Stimulated activated CD4-positive, alpha-beta T cell treated with anti-CD3 and anti-CD28 coated beads, Interleukin-1b, Interleukin-23, amount 100 ng/mL, for 4 hours (primary cell): Measurements from ENCODE around the gene PIBF1.
"Not testable (repeated sequence)": the region's sequence is repeated elsewhere in the genome, so short reads cannot be mapped to it uniquely, and the experiment has no call there.

Experiments used
- DNase-seq, 2 donors: peaks; one replicate each; pipeline ENCODE4 v3.0.0-alpha.2; 2020; ENCODE audit warnings: low read depth in 2 of 2

The PIBF1 gene

DNA sequence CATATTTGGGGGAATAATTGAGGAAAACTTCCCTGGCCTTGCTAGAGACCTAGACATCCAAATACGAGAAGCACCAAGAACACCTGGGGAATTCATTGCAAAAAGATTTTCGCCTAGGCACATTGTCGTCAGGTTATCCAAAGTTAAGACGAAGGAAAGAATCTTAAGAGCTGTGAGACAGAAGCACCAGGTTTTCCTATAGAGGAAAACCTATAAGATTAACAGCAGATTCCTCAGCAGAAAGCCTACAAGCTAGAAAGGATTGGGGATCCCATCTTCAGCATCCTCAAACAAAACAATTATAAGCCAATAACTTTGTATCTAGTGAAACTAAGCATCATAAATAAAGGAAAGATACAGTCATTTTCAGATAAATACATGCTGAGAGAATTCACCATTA, 114.9 kb downstream of the PIBF1 start:
- no peak for DNase-seq

- not testable (repeated sequence) for DNase-seq
Measured at GRCh38 chr13:72901546-72901945, 119.6 kb downstream of the PIBF1 start.

DNA sequence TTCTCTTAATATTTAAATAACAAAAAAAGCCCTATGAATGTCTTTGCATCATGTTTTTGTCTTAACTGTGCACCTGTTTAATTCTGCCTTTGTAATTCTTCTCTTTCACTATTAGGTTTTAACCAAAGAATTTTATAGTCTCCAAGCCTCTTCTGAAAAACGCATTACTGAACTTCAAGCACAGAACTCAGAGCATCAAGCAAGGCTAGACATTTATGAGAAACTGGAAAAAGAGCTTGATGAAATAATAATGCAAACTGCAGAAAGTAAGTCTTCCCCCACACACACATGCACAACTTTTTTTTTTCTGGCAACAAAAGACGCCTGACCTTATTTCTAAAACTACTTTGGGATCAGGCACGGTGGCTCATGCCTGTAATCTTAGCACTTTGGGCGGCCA, 126.5 kb downstream of the PIBF1 start:
- DNase-seq: no peak

DNA sequence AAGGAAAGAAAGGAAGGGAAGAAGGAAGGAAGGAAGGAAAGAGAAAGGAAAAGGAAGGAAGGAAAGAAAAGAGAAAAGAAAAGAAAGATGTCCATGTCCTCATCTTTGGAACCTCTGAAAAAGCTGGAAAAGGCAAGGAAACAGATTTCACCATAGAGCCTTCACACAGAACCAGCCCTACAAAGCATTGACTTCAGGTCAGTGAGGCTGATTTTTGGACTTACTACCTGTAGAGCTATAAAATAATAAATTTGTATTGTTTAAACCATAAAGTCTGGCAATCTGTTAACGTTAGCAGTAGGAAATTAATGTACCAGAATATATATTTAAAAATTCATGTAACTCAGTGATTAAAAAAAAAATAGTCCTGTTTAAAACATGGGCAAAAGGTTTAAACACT, 130.0 kb downstream of the PIBF1 start:
- no peak for DNase-seq

- no peak for DNase-seq
Measured at GRCh38 chr13:72920097-72920496, 138.2 kb downstream of the PIBF1 start.

DNA sequence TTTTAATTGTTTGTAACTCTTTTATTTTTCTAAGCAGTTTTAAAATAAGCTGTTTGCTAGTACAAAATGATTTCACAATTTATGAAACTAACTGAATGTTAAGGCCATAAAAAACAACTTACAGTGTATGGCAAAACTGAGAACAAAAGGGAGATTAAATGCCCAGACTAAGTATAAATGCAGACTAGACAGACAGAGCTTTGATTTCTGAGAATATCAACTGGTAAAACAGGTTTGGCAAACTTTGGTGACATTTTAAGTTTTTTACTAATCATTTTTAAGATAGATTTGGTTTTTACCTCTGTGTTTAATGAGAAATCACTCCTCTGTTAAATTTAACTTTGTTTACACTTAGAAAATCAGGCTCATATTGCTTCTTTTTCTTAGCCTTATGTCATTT, 149.4 kb downstream of the PIBF1 start:
- DNase-seq: no peak

DNA sequence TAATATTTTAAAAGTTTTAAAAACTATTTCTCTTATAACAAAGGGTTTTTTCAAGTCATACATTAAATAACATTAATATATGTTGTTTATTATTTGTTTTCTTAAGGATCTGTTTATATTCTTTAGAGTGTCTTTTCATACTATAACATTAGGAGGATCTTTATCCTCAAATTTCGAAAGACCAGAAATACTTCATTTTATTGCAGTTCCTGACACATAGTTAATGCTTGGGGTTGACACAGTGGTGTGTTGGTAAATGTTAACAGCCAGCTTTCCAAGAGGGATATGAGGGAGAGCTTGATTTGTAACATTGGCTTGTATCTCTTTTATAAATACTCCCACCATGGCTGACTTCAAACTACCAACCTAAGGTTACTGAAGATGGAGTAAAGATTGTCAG, 150.3 kb downstream of the PIBF1 start:
- DNase-seq: no peak

DNA sequence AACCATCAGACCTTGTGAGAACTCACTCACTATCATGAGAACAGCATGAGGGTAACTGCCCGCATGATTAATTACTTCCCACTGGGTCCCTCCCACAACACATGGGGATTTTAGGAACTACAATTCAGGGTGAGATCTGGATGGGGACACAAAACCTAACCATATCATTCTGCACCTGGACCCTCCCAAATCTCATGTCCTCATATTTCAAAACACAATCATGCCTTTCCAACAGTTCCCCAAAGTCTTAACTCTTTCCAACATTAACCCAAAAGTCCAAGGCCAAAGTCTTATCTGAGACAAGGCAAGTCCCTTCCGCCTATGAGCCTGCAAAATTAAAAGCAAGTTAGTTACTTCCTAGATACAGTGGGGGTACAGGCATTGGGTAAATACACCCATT, 164.3 kb downstream of the PIBF1 start:
- DNase-seq: not testable (repeated sequence)

DNA sequence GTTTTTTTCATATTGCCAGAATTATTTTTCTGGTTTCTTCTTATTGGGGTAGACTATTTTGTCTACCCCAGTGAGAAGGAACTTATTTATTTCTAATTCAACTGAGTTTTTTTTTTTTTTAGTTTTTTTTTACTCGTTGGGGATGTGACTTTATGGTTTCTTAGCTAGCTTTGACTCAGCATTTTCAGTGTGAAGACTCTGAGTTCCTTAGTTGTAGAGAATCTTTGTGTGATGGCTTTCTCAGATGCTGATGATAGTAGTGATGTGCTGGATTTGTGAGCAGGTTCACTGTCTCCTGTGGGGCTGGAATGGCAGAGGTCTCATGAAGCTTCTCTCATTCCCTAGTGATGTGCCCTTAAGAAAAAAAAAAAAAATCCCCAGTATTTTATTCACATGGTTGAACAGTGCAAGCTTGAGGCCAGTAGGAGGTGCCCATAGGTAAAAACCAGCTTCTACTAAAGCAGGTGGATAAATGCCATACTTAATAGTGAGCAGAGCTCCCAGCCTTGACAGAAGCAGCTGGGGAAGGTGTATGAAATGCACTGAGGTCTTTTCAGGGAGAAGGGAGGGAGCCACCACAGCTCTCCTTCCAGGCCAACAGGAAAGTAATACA, 170.7 kb downstream of the PIBF1 start:
- DNase-seq: no peak

DNA sequence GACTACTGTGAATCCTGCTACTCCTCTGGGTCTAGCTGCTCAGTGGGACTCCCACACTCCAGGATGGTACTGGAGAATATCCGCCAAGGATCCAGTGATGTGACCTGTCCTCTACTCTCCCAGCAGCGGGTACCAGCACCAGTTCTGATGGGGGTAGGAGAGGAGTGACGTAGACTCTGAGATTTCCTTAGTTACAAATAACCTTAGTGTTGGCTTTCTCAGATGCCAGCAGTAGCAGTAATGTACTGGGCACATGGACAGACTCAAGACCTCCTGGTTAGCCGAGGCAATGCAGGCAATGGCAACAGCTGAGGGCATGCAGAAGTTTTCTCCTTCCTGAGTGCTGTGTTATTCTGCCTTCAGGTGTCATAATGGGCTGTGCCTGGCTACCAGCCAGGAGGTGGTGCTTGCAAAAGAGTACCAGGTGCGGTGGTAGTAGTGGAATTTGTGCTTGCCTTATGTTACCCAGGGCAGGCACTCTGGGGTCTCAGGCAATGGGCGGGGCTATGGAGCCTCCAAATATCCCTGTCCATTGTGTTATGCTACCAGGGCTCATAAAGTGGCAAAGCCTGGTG, 171.5 kb downstream of the PIBF1 start:
- no peak for DNase-seq

DNA sequence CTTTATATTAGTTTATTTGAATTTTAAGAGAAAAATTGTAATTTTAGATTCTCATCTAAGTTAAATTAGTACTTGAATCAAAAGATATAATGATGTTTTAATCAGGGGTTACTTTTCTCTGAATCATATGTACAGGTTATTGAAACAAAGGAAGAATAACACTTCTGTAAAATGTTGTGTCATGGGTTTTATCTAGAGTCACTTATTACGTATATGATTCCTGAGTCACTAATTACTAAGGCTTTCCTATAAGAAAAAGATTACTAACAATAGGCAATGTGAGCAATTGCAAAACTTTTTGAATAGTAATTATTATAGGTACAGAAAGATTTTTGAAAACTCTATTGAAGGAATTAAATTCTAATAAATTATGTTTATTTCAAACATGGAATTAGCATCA, 177.7 kb downstream of the PIBF1 start:
- no peak for DNase-seq

DNA sequence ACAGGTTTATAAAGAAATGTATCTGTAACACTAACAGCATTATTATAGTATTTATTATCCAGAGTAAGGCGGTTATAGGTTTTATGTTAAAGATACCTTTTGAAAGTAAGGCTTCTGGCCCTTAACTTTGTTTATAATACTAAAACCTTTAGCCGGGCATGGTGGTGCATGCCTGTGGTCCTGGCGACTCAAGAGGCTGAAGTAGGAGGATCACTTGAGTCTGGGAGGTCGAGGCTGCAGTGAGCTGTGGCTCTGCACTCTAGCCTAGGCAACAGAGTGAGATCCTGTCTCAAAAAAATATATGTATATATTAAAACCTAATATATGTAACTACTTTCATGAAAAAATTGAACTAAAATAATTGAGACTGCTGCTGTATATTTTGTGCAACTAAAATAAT, 178.2 kb downstream of the PIBF1 start:
- no peak for DNase-seq

GRCh38 chr13:72960541-72960940, 178.6 kb downstream of the PIBF1 start:
- no peak for DNase-seq

DNA sequence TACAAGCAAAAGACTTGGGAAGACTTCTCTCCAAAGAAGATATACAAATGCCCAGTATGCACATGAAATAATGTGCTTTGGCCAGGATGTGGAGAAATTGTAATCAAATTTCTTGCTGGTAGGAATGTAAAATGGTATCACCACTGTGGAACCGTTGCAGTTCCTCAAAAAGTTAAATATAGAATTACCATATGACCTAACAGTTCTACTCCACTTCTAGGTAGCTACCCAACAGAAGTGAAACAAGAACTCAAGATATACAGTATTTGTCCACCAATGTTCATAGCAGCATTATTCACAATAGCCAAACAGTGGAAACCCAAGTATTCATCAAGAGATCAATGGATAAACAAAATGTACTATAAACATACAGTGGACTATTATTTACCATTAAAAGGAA, 181.8 kb downstream of the PIBF1 start:
- DNase-seq: no peak

GRCh38 chr13:72970301-72970880, 188.5 kb downstream of the PIBF1 start:
- DNase-seq: no peak

GRCh38 chr13:72970956-72971355, 189.0 kb downstream of the PIBF1 start:
- no peak for DNase-seq

DNA sequence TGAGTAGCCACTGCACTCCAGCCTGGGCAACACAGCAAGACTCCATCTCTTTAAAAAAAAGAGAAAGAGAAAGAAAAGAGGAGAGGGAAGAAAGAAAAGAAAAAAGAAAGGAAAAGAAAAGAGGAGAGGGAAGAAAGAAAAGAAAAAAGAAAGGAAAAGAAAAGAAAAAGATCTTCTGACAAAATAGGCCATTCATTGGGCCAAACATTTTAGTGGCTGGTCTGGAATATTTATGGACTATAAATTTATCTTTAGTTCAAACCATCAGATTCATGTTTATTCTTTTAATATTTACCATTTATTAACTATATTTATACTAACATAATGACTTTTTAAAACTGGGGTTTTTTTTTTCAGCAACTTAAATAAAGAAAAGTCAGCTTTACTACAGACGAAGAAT, 191.3 kb downstream of the PIBF1 start:
- no peak for DNase-seq

DNA sequence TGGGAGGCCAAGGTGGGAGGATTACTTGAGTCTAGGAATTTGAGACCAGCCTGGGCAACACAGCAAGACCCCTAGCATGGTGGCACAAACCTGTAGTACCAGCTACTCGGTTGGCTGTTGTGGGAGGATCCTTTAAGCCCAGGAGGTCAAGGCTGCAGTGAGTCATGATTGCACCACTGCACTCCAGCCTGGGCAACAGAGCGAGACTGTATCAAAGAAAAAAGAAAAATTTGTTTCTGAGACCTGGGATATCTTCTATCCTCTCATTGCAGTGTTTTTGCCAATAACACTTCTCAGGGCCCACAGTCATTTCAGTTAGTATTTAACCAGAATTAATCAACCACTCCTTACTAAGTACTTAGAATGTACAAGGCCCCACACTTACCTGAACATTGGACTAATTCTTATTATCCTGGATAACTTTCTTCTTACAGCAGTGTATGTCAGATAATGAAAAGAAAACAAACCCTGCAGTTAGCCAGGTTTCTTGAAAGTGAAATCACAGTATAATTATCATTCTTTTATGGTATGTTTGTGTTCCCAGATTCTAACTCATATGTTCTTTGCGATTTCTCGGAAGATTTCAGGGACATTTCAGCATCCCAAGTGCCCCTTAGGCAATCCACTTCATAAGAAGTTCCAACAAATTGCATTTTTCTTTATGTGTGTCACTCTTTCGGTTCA, 201.3 kb downstream of the PIBF1 start:
- no peak for DNase-seq

GRCh38 chr13:72985610-72986009, 203.7 kb downstream of the PIBF1 start:
- DNase-seq: no peak

GRCh38 chr13:72986197-72986596, 204.3 kb downstream of the PIBF1 start:
- DNase-seq: no peak

- DNase-seq: no peak
Measured at GRCh38 chr13:72990953-72991352, 209.0 kb downstream of the PIBF1 start.

- DNase-seq: no peak
Measured at GRCh38 chr13:72998012-72998411, 216.1 kb downstream of the PIBF1 start.

DNA sequence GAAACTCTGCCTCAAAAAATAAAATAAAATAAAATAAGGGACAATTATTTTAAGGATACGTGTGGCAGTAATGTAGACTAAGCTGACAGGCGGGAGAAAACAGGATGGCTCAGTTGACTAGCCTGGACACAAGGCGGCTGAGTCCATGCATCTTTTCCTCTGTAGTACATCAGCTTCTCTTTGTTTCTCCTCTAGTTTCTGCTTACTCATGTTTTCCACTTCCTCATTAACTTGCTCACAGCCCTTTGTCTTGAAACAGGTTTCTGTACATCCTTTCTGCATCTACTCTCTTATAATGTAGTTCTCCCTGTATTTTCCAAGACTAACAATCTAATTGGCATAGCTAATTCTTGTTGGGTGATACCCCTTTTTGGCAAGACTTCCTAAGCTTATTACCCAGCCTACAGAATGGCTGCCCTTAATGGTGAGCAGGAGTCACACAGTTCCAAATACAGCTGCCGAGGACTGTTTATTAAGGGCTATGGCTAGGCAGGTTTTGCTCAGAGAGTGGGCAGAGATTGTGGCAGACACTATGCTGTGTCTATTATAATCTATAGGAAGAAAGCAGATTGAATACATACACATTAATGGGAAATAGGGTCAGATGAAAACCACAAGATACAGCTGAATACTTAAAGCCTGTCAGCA, 218.2 kb downstream of the PIBF1 start:
- no peak for DNase-seq
